ENCODE data around the gene CPNE8.

CPNE8 gene

DNA sequence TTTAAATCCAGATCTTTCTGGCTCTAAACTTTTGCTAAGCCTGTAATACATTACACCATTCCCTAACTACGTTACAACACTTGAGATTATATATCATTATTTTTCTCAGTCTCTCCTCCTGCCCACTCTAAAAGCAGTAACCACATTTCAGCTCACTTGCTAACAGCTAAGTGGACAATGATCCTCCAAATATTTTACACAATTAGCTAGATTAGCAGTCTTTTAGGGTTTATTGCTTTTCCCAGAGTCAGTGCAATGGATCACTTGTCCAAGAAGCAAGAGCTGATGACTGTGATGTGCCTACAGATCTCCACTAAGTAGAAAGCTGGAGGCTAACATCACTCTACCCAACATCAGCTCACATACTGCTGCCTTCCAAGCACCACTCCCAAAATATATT lies 17.6 kb downstream of the CPNE8 start:
- TF ChIP-seq, protein P1, sequence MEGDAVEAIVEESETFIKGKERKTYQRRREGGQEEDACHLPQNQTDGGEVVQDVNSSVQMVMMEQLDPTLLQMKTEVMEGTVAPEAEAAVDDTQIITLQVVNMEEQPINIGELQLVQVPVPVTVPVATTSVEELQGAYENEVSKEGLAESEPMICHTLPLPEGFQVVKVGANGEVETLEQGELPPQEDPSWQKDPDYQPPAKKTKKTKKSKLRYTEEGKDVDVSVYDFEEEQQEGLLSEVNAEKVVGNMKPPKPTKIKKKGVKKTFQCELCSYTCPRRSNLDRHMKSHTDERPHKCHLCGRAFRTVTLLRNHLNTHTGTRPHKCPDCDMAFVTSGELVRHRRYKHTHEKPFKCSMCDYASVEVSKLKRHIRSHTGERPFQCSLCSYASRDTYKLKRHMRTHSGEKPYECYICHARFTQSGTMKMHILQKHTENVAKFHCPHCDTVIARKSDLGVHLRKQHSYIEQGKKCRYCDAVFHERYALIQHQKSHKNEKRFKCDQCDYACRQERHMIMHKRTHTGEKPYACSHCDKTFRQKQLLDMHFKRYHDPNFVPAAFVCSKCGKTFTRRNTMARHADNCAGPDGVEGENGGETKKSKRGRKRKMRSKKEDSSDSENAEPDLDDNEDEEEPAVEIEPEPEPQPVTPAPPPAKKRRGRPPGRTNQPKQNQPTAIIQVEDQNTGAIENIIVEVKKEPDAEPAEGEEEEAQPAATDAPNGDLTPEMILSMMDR (IDR thresholded peaks at IDR 0.05; ENCODE audit: low read depth, low read length, missing control alignments) = no peak
- no peak overlapping the region for H3K4me3 ChIP-seq (ENCODE audit: low read depth, low read length)
- DNase-seq (ENCODE audit: low read depth) = no peak

DNA sequence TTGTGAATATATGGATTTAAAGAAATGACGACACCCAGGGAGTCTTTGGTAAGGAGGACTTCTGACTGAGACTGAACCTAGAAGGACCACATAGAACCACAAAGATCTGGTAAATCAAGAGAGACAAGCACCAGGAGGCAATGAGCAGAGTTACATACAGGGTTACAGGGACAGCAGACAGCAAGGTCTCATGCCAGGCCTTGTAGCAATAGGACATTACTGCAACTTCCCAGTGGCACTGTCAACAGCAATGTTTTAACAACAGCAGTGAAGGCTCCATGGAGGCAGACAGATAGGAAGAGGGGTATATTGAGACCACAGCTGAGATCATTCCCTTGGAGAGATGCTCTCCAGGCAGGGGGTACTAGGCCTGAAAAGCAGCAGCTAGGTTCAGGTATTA lies 18.5 kb downstream of the CPNE8 start:
- DNase-seq (ENCODE audit: low read depth) = no peak
- TF ChIP-seq, protein P1 (IDR thresholded peaks at IDR 0.05; ENCODE audit: low read depth, low read length, missing control alignments) = no peak
- H3K4me3 ChIP-seq (ENCODE audit: low read depth, low read length) = no peak overlapping the region

DNA sequence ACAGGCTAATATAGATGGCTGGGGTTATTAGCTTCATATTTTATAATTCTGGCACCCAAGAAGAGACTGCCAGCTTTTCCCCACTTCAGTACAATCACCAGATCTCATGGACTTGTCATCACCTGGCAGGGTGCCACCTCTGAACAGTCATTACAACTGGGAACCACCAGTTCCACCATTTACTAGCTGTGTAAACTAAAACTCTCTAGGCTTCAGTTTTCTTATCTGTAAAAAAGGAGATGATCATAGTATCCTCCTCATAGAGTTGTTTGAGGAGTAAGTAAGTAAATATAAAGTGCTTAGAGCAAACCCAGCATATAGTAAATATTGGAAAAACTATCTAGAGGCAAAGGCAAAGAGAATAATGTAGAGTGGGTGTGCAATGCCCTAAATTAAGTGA lies 19.3 kb downstream of the CPNE8 start:
- no peak for DNase-seq (ENCODE audit: low read depth)
- H3K4me3 ChIP-seq (ENCODE audit: low read depth, low read length) = no peak overlapping the region
- TF ChIP-seq, protein P1 (IDR thresholded peaks at IDR 0.05; ENCODE audit: low read depth, low read length, missing control alignments) = no peak

DNA sequence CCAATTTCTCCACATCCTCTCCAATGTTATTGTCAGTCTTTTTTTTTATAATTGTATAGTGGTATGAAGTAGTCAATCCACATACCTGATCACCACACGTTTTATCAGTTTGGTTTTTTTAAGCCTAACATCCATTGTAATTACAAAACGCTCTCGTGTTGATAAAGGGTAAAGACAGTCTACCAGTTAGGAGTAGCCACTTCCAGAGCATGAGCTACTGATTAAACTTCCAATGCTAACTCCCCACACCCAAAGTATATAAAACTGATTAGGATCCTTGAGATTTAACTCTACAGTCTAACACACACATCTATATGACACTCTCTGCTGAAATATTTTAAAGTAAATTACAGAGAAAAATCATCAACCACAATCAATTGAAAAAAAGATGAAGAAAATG lies 20.7 kb downstream of the CPNE8 start:
- DNase-seq (ENCODE audit: low read depth) = no peak
- TF ChIP-seq, protein P1 (IDR thresholded peaks at IDR 0.05; ENCODE audit: low read depth, low read length, missing control alignments) = no peak
- no peak overlapping the region for H3K4me3 ChIP-seq (ENCODE audit: low read depth, low read length)

DNA sequence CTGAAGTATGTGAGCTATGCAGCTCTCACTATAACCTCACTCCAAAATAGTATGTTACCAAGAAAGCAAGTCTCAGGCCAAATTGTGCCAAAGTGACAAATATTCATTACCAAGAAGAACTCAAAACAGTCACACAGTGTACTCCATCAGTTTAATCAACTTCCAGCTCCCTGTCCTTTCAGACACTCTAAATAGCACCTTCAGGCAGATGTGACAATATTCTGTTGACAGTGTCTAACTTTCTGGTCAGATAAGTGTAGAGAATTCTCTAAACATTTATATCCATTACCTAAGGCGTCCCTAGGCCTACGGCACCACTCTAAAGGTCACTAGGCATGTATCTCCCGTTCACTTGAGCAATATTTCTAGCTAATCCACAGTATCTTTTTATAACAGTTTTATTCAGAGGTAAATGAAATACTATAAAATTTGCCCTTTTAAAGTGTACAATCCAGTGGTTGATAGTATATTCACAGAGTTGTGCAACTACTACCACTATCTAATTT lies 21.7 kb downstream of the CPNE8 start:
- TF ChIP-seq, protein P1 (IDR thresholded peaks at IDR 0.05; ENCODE audit: low read depth, low read length, missing control alignments) = no peak
- no peak for DNase-seq (ENCODE audit: low read depth)
- H3K4me3 ChIP-seq (ENCODE audit: low read depth, low read length) = no peak overlapping the region

DNA sequence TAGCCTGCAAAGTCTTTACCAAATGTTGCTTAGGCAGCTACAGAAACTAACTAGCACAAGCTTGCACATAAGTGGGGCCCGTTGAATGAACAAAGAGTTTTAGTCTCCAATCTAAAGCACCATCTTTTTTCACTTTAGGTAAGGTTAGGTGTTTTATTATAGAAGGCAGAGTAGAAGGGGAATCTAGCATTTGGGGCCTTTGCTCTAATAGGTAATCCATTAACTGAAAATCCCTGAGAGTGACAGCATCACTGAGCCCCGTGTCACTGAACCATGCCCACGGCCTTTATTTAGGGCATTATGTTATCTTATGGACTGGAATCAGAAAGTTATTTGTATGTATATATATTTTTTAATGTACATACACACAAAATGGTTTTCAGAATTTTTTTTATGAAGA lies 25.1 kb downstream of the CPNE8 start:
- no peak for DNase-seq (ENCODE audit: low read depth)
- no peak overlapping the region for H3K4me3 ChIP-seq (ENCODE audit: low read depth, low read length)
- TF ChIP-seq, protein P1 (IDR thresholded peaks at IDR 0.05; ENCODE audit: low read depth, low read length, missing control alignments) = no peak

DNA sequence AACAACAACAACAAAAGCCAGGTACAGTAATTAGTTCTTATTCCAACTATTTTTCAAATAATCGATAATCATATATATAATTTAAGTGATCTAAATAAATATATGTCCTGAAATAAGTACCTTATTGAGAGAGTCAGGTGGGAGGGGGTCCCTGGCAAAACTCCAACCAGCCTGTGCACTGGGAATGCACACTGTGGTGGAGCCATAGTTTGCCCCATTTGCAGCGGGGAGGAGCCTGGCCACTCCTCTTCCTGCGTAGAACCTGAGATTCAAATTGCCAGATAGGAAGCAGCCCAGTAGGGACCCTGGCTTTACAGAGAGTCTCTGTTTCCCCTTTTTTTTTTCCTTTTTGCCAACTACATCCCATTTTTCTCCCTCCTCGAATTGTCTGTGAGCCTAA lies 26.4 kb downstream of the CPNE8 start:
- TF ChIP-seq, protein P1 (IDR thresholded peaks at IDR 0.05; ENCODE audit: low read depth, low read length, missing control alignments) = no peak
- no peak overlapping the region for H3K4me3 ChIP-seq (ENCODE audit: low read depth, low read length)
- DNase-seq (ENCODE audit: low read depth) = no peak
